SH-SY5Y (cell line): ENCODE results near the gene PIGW.

Experiments used
- GATA2 ChIP-seq: IDR thresholded peaks from 2 replicates; pipeline ENCODE4 v1.6.1; 2011; ENCODE audit warnings: mild to moderate bottlenecking, low read depth, low read length
- GATA3 ChIP-seq: IDR thresholded peaks from 2 replicates; pipeline ENCODE4 v1.6.1; 2011; ENCODE audit warnings: low read depth, mild to moderate bottlenecking, low read length, moderate library complexity

- TF ChIP-seq GATA3 (no peak), GATA2 (no peak)
Observed at GRCh38 chr17:36505171-36505570, 29.6 kb upstream of the PIGW start.
